NCI-H1105 treated with DMSO at 0.1 percent for 48 hours (cell line): ENCODE measurements around the gene VTA1.
A peak's percentile ranks its signal among the peaks of the same experiment; 100 is the strongest.
"Not testable (repeated sequence)": the region's sequence is repeated elsewhere in the genome, so short reads cannot be mapped to it uniquely, and the experiment has no call there.

Experiments
- DNase-seq: peaks from one replicate; lab custom pipeline; 2025; lab: John Stamatoyannopoulos, UW

The VTA1 gene

GRCh38 chr6:142171351-142171750 lies 24.3 kb downstream of the VTA1 start:
- DNase-seq, result no peak

DNA sequence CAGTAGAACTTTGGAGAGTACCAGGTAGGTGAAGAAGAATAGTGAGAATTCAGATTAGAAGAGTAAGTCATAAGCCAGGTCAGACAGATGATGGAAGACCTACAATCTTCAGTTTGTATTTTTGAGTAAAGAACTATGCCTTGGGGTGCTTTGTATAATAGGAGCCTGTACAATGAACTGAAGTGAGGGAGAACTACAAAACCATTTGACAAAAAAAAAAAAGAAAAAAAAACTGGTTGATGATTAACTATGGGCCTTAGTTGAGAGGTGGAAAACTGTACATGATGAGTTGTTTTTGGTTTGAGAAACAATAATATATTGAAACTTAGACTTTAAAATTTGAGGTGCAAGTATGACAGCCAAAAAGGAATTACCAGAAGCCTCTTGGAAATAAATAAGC lies 25.7 kb downstream of the VTA1 start:
- no peak for DNase-seq

DNA sequence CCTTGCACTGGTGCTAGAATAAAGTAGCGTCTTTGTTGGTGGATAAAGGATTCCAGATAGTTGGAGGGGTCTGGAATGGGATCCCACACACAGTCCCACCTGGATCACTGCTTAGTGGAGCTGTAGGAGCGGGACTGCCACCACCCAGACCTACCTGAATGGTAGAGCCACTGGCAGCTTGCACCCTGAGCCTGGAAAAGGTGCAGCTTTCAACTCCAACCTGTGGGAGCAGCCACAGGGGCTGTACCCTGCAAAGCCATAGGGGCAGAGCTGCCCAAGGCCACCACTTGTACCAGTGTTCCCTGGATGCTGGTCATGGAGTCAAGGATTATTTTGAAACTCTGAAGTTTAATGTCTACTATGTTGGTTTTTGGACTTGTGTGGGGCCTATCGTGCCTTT lies 26.9 kb downstream of the VTA1 start:
- DNase-seq, result no peak

- DNase-seq, result no peak
Observed at GRCh38 chr6:142174703-142175102, 27.6 kb downstream of the VTA1 start.

DNA sequence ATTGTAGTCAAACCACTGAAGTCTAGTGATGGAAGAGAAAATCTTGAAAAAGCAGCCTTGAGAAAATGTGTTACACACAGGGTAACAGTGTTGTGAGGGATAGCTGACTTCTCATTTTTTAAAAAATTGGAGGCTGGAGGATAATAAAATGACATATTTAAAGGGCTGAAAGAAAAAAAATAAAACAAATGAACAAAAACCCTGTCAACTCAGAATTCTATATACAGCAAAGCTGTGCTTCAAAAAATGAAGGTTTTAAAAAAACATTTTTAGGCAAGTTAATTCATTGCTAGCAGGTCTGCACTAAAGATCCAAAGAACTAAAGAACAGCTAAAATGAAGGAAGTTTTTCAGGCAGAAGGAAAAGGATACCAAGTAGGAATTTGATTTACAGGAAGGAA lies 31.1 kb downstream of the VTA1 start:
- no peak for DNase-seq

DNA sequence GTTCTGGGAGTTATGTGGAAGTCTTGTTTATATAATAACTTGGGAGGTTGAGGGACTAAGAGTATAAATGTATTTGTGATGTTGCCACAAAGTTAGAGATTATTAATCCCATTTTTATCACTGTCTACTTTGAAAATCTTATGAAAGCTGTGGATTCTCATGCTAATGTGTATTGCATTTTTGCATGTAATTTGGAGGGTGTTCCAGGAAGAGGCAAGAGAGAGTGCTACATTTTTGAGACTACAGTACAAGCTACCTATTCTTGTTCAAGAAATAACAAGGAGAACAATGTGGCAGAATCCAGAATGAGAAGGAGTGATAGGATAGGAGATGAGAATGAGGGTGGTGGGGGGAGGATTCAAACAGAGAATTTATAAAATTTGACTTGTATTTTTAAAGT lies 34.9 kb downstream of the VTA1 start:
- no peak for DNase-seq

DNA sequence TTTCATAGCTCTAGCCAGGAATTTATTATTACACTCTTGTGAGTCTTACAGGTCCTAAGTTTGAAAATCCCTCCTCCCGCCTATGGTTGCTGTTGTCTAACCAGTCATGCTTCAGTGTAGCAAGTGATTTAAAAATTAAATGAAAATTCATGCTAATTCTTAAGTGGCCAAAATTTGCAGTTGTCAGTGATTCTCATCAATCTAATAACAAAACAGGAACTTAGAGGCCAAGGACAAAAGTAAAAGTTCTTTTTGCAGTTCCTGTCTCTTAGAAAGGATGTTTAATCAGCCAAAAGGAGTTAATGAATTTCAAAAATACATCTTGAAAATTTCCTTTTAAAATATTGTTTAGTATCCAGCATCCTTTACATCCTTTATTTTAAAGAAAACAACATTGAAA lies 36.3 kb downstream of the VTA1 start:
- no peak for DNase-seq

- no peak for DNase-seq
Observed at GRCh38 chr6:142184307-142184706, 37.2 kb downstream of the VTA1 start.

DNA sequence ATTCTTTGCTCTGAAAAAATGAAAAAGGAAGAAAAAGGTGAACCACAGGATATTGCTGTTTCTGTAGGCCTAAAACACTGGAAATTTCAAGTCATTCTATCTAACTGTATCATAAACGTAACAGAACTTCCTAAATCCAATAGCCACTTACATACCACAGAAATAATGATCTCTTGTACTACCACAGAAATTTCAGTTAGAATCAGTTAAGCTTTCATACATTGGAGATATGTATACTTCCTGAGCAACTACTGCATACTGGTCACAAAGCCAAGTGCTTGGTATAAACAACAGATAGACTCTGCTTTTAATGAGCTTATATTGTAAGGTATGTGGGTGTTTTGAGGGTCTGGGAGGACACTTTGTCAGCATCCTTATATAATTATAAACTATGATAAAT lies 38.6 kb downstream of the VTA1 start:
- no peak for DNase-seq

DNA sequence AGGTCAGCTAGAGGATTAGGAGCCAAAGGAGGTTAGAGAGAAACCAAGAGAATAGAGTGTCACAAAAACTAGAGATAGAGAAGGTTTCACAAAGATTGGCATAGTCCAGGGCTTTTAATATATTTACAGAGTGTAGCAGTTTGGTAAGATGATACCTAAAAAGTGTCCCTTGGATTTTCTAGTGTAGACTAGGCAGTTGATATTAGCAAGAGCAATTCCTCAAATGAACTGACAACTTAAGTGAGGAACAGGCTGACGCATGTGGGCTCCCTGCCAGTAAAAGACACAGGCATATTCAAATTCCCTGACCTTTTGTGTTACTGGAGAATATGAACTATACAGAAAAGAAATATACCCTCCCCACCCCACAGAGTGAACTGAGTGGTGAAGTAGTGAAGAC lies 40.1 kb downstream of the VTA1 start:
- DNase-seq, result peak; percentile 43

- not testable (repeated sequence) for DNase-seq
Observed at GRCh38 chr6:142188341-142188740, 41.3 kb downstream of the VTA1 start.

- DNase-seq, result no peak
Observed at GRCh38 chr6:142189057-142189456, 42.0 kb downstream of the VTA1 start.

GRCh38 chr6:142192343-142192742 lies 45.3 kb downstream of the VTA1 start:
- DNase-seq, result no peak

DNA sequence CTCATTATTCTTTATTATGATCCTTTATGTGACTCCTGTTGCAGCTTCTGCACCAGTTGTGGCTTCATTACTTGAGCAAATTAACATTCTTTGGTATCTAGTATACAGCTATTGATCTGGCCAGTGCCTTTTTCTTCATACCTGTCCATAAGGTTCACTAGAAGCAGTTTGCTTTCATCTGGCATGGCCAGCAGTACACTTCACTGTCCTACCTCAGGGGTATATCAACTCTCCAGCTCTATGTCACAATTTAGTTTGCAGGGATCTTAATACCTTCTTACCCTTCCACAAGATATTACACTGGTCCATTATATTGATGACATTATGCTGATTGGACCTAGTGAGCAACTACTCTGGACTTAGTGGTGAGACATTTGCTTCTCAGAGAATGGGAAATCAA lies 46.6 kb downstream of the VTA1 start:
- no peak for DNase-seq

DNA sequence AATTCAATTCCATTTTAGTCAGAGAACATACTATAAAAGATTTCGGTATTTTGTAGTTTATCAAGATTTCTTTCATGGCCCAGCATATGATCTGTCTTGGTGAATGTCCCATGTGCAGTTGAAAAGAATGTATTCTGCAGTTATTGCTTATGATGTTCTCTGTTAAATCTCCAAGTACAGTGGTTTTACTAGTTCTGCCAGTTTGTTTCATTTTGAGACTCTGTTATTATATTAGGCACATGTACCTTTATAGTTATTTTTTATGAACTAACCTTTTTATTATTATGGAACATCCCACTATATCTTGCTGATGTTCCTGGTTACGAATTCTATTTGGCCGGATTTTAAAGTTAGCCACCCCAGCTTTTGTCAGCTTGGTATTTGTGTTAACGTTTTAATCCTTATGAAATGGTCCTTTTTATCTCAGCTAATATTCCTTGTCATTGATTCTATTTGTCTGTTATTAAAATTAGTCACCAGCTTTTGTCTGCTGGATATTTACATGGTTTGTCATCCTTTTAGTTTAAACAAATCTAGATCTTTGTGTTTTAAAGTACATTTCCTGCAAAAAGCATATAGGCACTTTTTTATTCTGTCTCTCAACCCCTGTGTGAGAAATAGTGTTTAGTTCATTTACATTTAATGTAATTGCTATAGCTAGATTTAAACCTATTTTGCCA lies 48.9 kb downstream of the VTA1 start:
- DNase-seq, result no peak

DNA sequence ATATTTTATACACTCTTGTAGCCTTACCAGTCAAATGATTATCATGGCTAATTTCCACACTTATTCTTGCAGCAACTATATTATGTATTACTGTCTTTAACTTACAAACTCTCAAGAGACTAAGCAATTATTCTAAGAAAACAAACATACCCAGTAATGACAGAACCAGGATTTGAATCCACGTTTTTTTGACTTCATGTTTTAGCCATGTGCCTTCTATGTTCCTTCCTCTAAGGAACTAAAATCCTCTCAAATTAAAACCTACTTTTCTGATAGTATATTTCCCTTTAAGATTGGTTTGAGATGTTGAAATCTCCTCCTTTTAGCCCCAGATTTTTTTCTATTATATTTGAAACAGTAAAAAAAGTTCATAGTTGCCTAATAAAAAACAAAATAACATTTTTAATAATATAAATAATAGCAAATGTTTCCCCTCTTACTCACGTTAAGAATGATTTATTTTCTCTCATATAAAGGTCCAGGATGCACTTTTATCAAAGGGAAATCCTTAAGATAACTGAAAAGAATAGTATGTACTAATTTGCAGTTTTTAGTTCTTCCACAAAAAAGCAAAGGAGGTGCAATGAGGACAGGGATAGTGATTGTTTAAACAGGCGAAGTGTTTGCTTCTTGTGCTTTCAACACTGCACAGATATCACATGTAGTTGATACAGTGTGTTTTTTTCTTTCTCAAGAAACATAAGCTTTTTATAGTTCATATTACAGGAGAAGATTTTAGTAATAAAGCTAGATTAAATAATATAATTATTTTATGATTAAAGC lies 54.0 kb downstream of the VTA1 start:
- DNase-seq, result no peak

DNA sequence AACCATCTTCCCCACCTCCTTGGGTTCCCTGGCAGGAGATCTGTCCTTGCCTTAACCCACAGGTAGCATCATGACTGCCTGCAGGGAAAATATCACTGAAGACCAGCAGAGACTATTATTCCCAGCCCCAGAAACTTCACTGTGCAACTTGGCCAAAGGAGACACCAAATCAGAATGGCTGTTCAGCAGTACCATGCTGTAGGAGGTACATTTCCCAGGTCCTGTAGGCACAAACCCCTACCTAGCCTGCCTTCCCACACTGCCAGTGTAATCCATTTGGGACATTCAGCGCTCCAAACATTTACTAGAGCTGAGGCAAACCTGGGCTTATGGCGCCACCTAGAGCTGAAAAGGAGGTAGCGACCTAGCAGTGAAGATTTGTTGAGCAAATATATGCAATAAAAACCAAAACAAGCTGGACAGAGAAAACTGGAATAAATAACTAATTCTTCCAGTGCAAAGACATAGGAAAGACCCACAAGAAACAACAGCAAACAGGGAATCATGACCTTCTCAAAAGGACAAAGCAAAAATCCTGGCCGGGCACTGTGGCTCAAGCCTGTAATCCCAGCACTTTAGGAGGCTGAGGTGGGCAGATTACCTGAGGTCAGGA lies 60.3 kb downstream of the VTA1 start:
- DNase-seq, result peak; percentile 33

DNA sequence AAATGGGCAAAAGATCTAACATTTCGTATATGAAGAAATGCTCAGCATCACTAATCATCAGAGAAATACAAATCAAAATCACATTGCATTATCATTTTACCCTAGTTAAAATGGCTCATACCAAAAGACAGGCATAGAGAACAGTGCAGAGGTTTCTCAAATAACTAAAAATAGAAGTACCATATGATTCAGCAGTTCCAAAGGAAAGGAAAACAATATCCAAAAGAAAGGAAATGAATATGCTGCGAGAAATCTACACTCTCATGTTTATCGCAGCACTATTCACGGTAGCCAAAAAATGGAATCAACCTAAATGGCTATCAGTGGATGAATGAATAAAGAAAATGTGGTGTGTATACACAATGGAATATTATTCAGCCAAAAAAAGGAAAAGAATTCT lies 63.5 kb downstream of the VTA1 start:
- DNase-seq, result no peak

DNA sequence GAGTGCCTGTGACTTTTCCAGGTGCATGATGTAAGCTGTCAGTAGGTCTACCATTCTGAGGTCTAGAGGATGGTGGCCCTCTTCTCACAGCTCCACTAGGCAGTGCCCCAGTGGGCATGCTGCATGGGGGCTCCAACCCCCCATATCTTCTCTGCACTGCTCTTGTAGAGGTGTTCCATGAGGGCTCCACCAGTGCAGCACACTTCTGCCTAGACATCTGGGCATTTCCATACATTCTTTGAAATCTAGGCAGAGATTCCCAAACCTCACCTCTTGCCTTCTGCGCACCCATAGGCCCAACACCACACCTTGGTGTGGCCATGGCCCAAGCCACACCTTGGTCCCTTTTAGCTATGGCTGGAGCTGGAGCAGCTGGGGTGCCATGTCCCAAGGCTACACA lies 66.3 kb downstream of the VTA1 start:
- DNase-seq, result no peak

DNA sequence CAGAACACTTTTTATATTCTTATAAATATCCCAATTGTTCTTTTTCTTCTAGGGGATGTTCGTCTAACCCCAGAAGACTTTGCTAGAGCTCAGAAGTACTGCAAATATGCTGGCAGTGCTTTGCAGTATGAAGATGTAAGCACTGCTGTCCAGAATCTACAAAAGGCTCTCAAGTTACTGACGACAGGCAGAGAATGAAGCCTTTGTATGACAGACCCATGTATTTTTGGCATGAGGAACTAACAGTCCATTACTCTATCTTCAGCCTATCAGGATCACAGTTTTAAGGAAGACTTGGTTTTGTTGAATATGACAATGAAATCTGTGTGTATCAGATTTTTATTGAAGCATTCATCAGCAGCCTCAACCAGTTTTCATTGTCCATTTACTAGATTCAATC lies 71.4 kb downstream of the VTA1 start:
- no peak for DNase-seq

DNA sequence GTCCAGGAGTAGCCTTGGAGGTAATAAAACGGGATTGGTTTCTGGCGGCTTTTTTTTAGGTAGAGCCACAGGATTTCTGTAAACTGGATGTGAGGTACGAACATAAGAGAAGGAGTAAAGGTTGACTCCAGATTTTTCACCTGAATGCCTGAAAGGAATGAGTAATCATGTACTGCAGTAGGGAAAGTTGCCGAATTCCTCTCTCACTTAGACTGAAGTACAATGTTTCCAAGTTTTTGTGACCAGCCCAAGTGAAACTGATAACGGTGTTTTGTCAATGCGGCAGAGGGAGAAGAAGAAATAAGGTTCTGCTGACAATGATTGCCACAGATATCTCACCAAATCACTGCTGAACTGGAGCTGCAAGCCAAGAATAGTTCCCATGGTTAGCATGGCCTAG lies 75.0 kb downstream of the VTA1 start:
- no peak for DNase-seq

DNA sequence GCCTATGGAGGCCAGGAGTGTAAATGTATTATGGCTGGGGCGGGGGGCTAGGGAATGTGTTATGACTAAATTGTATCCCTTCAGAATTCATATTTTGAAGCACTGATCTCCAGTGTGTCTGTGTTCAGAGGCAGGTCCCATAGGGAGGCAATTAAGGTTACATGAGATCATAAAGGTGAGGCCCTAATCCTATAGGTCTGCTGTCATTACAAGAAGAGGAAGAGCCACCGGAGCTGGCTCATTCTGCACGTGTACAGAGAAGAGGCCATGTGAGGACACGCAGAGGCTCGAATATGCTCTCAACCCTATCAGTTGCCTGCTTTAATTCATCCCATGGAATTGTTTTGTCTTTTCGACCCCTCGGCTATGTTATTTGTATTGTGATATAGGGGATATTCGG lies 76.9 kb downstream of the VTA1 start:
- DNase-seq, result no peak

GRCh38 chr6:142225115-142225514 lies 78.1 kb downstream of the VTA1 start:
- DNase-seq, result no peak
